B cell (primary cell): ENCODE measurements around the gene TMEM244.

Source experiments
- EZH2 ChIP-seq: IDR thresholded peaks from 2 replicates; pipeline ENCODE4 v1.6.1; 2012; ENCODE audit warnings: borderline replicate concordance, low read depth, mild to moderate bottlenecking, moderate library complexity, low read length; ENCODE audit not compliant: insufficient read depth, poor library complexity, severe bottlenecking
- TF ChIP-seq, protein P1 (sequence below): fragments of 200-600 bp; IDR thresholded peaks from one replicate; pipeline ENCODE4 v1.8.0; 2022; ENCODE audit warnings: antibody characterized with exemption, mild to moderate bottlenecking

DNA sequence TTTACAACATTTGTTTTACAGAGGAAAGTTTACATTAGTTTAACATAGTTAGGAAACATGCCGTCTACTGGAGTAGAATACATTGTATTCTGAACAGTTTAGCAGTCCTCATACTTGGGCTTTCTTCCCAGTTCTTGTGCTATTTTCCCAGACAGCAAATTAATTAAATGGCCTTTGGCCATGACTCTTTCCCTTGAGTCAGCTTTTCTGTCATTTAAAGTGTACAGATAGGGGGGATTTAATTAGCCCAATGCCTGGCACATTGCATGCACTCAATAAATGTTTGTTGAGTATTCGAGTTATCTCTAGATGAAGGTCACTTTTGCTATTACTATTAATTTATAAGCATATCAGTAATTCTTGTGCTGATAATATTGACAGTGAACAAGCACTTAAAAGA is 1.6 kb downstream of the TMEM244 start:
- no peak for TF ChIP-seq EZH2
- TF ChIP-seq, protein P1, sequence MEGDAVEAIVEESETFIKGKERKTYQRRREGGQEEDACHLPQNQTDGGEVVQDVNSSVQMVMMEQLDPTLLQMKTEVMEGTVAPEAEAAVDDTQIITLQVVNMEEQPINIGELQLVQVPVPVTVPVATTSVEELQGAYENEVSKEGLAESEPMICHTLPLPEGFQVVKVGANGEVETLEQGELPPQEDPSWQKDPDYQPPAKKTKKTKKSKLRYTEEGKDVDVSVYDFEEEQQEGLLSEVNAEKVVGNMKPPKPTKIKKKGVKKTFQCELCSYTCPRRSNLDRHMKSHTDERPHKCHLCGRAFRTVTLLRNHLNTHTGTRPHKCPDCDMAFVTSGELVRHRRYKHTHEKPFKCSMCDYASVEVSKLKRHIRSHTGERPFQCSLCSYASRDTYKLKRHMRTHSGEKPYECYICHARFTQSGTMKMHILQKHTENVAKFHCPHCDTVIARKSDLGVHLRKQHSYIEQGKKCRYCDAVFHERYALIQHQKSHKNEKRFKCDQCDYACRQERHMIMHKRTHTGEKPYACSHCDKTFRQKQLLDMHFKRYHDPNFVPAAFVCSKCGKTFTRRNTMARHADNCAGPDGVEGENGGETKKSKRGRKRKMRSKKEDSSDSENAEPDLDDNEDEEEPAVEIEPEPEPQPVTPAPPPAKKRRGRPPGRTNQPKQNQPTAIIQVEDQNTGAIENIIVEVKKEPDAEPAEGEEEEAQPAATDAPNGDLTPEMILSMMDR, result no peak
